ENCODE data around the gene COLGALT1. TPM values are rescaled to one million over a fixed set of nuclear protein-coding genes. Genes with fewer than 3 reads are reported as not detected.

COLGALT1 gene
- polyA plus RNA-seq, 1 donor: 51.0 TPM

DNA sequence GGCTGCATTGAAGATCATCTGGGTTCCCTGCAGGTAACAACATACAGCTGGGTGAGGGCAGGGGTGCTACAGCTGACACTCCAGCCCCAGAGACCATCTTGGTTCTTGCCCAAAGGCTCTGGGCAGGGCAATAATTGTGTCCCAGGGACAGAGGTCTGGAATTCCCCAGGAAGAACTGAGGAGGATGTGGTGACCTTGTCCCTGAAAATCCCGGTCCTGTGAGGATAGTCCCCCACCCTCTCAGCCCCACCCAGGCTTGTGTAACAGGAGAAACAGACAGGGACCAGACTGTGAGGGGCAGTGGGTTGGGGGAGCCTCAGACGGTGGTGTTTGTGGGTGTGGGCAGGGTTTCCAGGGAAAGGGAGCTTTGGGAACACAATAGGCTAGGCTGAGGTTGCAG lies 63.5 kb downstream of the COLGALT1 start:
- no peak for DNase-seq

- DNase-seq: no peak
These were observed 65.2 kb downstream of the COLGALT1 start for GRCh38 chr19:17620696-17621095.

GRCh38 chr19:17623224-17623935 lies 67.9 kb downstream of the COLGALT1 start:
- no peak for DNase-seq

DNA sequence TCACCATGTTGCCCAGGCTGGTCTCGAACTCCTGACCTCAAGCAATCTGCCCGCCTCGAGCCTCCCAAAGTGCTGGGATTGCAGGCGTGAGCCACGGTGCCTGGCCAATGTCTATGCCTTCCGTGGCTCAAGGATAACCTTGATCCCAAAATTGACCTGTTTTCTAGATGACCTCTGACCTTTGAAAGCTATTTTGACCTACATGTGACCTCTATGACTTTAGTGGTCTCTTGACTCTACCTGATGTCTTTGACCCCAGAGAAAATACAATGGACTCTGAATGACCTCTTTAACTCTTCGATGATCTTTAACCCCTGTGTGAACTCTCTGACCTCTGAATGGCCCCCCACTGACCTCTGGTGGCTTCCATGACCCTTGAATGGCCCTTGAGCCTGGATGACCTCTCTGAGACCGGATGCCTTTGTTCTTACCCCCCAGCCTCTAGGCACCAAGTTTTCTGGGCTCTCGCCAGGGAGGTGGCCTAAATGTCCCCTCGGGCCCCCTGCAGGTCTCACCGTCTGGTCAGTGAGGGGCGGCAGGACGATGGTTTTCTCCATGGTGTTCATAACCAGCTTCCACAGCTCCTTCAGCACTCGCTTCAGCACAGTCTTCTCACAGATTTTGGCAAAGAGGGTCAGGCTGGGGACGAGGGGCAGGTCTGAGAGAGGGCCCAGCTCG lies 69.0 kb downstream of the COLGALT1 start:
- no peak for DNase-seq

DNA sequence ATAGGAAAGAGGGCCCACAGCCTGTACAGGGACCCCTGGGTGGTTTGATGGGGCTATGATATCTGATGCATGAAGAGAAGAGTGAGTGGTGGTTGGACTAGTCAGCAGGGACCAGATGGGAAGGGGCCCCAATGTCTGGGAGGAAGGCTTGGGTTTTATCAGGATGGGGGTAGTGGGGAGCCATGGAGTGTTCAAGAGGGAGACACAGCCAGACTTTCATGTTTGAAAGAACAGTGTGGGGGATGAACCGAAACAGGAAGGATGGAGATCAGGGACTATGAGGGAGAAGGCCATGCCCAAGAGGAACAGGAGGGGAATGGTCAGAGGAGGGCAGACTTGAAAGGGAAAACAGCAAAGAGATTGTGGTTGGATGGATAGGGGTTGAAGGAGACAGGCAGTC lies 69.6 kb downstream of the COLGALT1 start:
- DNase-seq: no peak

- DNase-seq: no peak
These were observed 70.5 kb downstream of the COLGALT1 start for GRCh38 chr19:17625980-17626379.

GRCh38 chr19:17626456-17627015 lies 71.1 kb downstream of the COLGALT1 start:
- no peak for DNase-seq

GRCh38 chr19:17627161-17627560 lies 71.7 kb downstream of the COLGALT1 start:
- no peak for DNase-seq

DNA sequence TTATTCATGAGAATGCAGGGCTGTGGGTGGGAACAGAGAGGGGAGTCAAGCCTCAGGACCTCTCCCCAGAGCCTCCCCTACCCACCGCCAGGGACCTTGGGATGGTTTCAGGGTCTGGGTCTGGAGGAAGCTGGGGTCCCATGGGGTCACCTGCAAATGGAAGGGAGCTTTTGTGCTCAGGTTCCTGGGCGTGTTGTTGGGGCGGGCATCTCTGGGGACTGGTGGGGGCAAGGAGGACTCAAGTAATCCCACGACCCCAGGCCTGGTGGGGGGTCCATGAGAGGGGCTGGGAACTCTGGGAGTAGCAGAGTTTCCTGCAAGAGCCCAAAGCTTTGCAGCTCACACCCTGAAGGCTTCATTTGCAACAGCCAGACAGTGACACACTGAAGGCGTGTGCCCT lies 72.5 kb downstream of the COLGALT1 start:
- no peak for DNase-seq

- DNase-seq: no peak
These were observed 74.3 kb downstream of the COLGALT1 start for GRCh38 chr19:17629760-17630159.

- DNase-seq: no peak
These were observed 77.1 kb downstream of the COLGALT1 start for GRCh38 chr19:17632577-17632976.

Other genes starting within 250 kb of the COLGALT1 start
- gene MRPL34, start 249.8 kb upstream of the COLGALT1 start, polyA plus RNA-seq (ENCODE audit: insufficient read length): 43.5 TPM
- gene DDA1, start 246.1 kb upstream of the COLGALT1 start, polyA plus RNA-seq (ENCODE audit: insufficient read length): 29.3 TPM
- gene ANO8, start 220.8 kb upstream of the COLGALT1 start, polyA plus RNA-seq (ENCODE audit: insufficient read length): 13.3 TPM
- gene GTPBP3, start 218.1 kb upstream of the COLGALT1 start, polyA plus RNA-seq (ENCODE audit: insufficient read length): 25.1 TPM
- 123 TPM for gene PLVAP, start 178.3 kb upstream of the COLGALT1 start, polyA plus RNA-seq (ENCODE audit: insufficient read length)
- 4.5 TPM for gene CCDC194, start 161.5 kb upstream of the COLGALT1 start, polyA plus RNA-seq (ENCODE audit: insufficient read length)
- 104 TPM for gene BST2, start 150.0 kb upstream of the COLGALT1 start, polyA plus RNA-seq (ENCODE audit: insufficient read length)
- 50.5 TPM for gene MVB12A, start 135.6 kb upstream of the COLGALT1 start, polyA plus RNA-seq (ENCODE audit: insufficient read length)
- 2.9 TPM for gene TMEM221, start 107.0 kb upstream of the COLGALT1 start, polyA plus RNA-seq (ENCODE audit: insufficient read length)
- gene NXNL1, start 94.7 kb upstream of the COLGALT1 start, polyA plus RNA-seq (ENCODE audit: insufficient read length): 0.35 TPM
- gene SLC27A1, start 85.1 kb upstream of the COLGALT1 start, polyA plus RNA-seq (ENCODE audit: insufficient read length): 13.9 TPM
- 54.6 TPM for gene PGLS, start 44.0 kb upstream of the COLGALT1 start, polyA plus RNA-seq (ENCODE audit: insufficient read length)
- gene UNC13A, start 132.7 kb downstream of the COLGALT1 start, polyA plus RNA-seq (ENCODE audit: insufficient read length): 0.33 TPM
- gene MAP1S, start 163.8 kb downstream of the COLGALT1 start, polyA plus RNA-seq (ENCODE audit: insufficient read length): 28.3 TPM
- 1.6 TPM for gene FCHO1, start 195.8 kb downstream of the COLGALT1 start, polyA plus RNA-seq (ENCODE audit: insufficient read length)
- gene B3GNT3, start 239.5 kb downstream of the COLGALT1 start, polyA plus RNA-seq (ENCODE audit: insufficient read length): 8.7 TPM

All from left kidney (tissue), 2 donors.